ENCODE measurements around the gene IFT88. TPM values are rescaled to one million over a fixed set of nuclear protein-coding genes. Genes with fewer than 3 reads are reported as not detected.

The IFT88 gene
- total RNA-seq, 1 experiment from 2014 or later, result 5.2 TPM

DNA sequence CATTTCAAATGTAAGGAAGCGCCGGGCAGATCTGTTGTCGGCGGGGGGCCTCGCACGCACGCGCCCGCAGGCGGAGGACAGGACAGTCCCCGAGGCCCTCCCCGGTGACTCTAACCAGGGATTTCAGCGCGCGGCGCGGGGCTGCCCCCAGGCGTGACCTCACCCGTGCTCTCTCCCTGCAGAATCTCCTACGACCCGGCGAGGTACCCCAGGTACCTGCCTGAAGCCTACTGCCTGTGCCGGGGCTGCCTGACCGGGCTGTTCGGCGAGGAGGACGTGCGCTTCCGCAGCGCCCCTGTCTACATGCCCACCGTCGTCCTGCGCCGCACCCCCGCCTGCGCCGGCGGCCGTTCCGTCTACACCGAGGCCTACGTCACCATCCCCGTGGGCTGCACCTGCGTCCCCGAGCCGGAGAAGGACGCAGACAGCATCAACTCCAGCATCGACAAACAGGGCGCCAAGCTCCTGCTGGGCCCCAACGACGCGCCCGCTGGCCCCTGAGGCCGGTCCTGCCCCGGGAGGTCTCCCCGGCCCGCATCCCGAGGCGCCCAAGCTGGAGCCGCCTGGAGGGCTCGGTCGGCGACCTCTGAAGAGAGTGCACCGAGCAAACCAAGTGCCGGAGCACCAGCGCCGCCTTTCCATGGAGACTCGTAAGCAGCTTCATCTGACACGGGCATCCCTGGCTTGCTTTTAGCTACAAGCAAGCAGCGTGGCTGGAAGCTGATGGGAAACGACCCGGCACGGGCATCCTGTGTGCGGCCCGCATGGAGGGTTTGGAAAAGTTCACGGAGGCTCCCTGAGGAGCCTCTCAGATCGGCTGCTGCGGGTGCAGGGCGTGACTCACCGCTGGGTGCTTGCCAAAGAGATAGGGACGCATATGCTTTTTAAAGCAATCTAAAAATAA is 154.7 kb downstream of the IFT88 start:
- Mint-ChIP-seq H3K9me3 (no peaks in the 10 kb centered on the region), H3K36me3 (ENCODE audit: insufficient read depth in 1 of 3, low read depth in 3 of 3) (no peaks in the 10 kb centered on the region), H3K27me3 (ENCODE audit: low read depth) (peaks cover 27% of the 10 kb centered on the region), H3K4me3 (peak overlapping the region; percentile 58 to 73), H3K4me1 (peaks cover 8 to 9% of the 10 kb centered on the region in 2 experiments), H3K27ac (no peak overlapping the region; a peak in 1 of 7 replicates)
- Histone ChIP-seq H4K8ac (replicated peaks; ENCODE audit: insufficient read length, low read depth, low read length) (no peak overlapping the region), H2BK15ac (ENCODE audit: low read depth, low read length) (no peak overlapping the region), H3K79me1 (ENCODE audit: insufficient read depth, low read depth, low read length, poor library complexity, severe bottlenecking) (no peaks in the 10 kb centered on the region), H3K27me3 (ENCODE audit: insufficient read depth, low read length) (no peaks in the 10 kb centered on the region), H3K27ac (ENCODE audit: insufficient read length, low read depth, low read length) (no peak overlapping the region), H4K20me1 (ENCODE audit: control insufficient read depth, insufficient read depth, insufficient read length) (no peaks in the 10 kb centered on the region), H2BK5ac (ENCODE audit: insufficient read length, low read length) (no peak overlapping the region), H2BK20ac (ENCODE audit: low read depth, low read length, poor library complexity, severe bottlenecking) (no peak overlapping the region), H3K4me2 (ENCODE audit: insufficient read depth, insufficient read length, low read length) (peak overlapping the region; percentile 37), H3K56ac (ENCODE audit: insufficient read length, low read depth, low read length) (no peak overlapping the region), H4K91ac (ENCODE audit: insufficient read length, low read depth, low read length) (no peak overlapping the region), H3K23ac (ENCODE audit: insufficient read length, low read depth, low read length) (no peak overlapping the region), H2AK5ac (ENCODE audit: insufficient read length, low read length) (no peak overlapping the region), H3K4ac (ENCODE audit: low read depth, low read length) (no peak overlapping the region), H4K5ac (ENCODE audit: insufficient read length, low read depth, low read length) (no peak overlapping the region), H3K9ac (ENCODE audit: extremely low read depth, insufficient read length, low read length) (no peak overlapping the region), H3K4me1 (ENCODE audit: insufficient read depth, low read length) (no peaks in the 10 kb centered on the region), H3K79me2 (ENCODE audit: insufficient read depth, low read length) (no peaks in the 10 kb centered on the region), H2BK12ac (ENCODE audit: insufficient read length, low read depth, low read length) (no peak overlapping the region), H2AFZ (ENCODE audit: low read length) (no peak overlapping the region), H3K23me2 (ENCODE audit: insufficient read length, low read depth, low read length, poor library complexity, severe bottlenecking) (no peaks in the 10 kb centered on the region), H3K9me3 (ENCODE audit: control insufficient read depth, low read depth, low read length) (no peaks in the 10 kb centered on the region), H3K14ac (ENCODE audit: insufficient read depth, low read length) (peak overlapping the region; percentile 58; the same call in 1 of the 2 replicates), H3T11ph (ENCODE audit: low read length) (no peak overlapping the region), H3K18ac (ENCODE audit: insufficient read length, low read depth, low read length) (peak overlapping the region; percentile 2), H2BK120ac (ENCODE audit: low read depth, low read length, poor library complexity, severe bottlenecking) (no peak overlapping the region)
- TF ChIP-seq, protein P1, sequence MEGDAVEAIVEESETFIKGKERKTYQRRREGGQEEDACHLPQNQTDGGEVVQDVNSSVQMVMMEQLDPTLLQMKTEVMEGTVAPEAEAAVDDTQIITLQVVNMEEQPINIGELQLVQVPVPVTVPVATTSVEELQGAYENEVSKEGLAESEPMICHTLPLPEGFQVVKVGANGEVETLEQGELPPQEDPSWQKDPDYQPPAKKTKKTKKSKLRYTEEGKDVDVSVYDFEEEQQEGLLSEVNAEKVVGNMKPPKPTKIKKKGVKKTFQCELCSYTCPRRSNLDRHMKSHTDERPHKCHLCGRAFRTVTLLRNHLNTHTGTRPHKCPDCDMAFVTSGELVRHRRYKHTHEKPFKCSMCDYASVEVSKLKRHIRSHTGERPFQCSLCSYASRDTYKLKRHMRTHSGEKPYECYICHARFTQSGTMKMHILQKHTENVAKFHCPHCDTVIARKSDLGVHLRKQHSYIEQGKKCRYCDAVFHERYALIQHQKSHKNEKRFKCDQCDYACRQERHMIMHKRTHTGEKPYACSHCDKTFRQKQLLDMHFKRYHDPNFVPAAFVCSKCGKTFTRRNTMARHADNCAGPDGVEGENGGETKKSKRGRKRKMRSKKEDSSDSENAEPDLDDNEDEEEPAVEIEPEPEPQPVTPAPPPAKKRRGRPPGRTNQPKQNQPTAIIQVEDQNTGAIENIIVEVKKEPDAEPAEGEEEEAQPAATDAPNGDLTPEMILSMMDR (conservative IDR thresholded peaks at IDR 0.05), result no peak
- no CpG with 5 or more reads among the region's 81 CpGs for WGBS (ENCODE audit: extremely low coverage, insufficient read length, low lambda C conversion rate)
- peak; percentile 68 for DNase-seq

Measured in H9 (cell line).